Activated CD4-positive, alpha-beta memory T cell treated with anti-CD3 and anti-CD28 coated beads, Interleukin-2, amount 10 ng/mL, durations not matched to agents 7 days and 5 days (primary cell): ENCODE measurements around the gene P2RX3. TPM values are rescaled to one million over a fixed set of nuclear protein-coding genes. Genes with fewer than 3 reads are reported as not detected.

Experiments used
- CTCF ChIA-PET: fragments of 350-600 bp; sonication (Branson Sonifier 250); formaldehyde crosslinking; loops from one replicate; lab custom pipeline; 2021; ENCODE audit warnings: antibody characterized with exemption, inconsistent platforms; lab: Charles Lee
- POLR2A ChIA-PET: fragments of 350-600 bp; sonication (Branson Sonifier 250); formaldehyde crosslinking; loops from one replicate; lab custom pipeline; 2021; ENCODE audit warnings: antibody characterized with exemption; lab: Charles Lee
- DNase-seq: peaks from one replicate; pipeline ENCODE4 v3.0.0-alpha.2; 2020
- H3K27ac Mint-ChIP-seq: one replicate; pipeline ENCODE4 v1.8.0; 2021; ENCODE audit warnings: mild to moderate bottlenecking, mixed read lengths
- H3K27me3 Mint-ChIP-seq: one replicate; pipeline ENCODE4 v1.8.0; 2021; ENCODE audit warnings: mixed read lengths
- H3K36me3 Mint-ChIP-seq: one replicate; pipeline ENCODE4 v1.8.0; 2021; ENCODE audit warnings: low read depth, mixed read lengths
- H3K4me1 Mint-ChIP-seq: one replicate; pipeline ENCODE4 v1.8.0; 2021; ENCODE audit warnings: mixed read lengths
- H3K4me3 Mint-ChIP-seq: one replicate; pipeline ENCODE4 v1.8.0; 2021; ENCODE audit warnings: mild to moderate bottlenecking, mixed read lengths
- H3K9me3 Mint-ChIP-seq: one replicate; pipeline ENCODE4 v1.8.0; 2021; ENCODE audit warnings: mixed read lengths
- total RNA-seq, 2 experiments: library from RNA; stranded (reverse); gene quantifications; one replicate each; pipeline ENCODE4 v1.2.3, GENCODE V29; 2021

Gene P2RX3
- total RNA-seq, 2 experiments from 2014 or later = not detected

DNA sequence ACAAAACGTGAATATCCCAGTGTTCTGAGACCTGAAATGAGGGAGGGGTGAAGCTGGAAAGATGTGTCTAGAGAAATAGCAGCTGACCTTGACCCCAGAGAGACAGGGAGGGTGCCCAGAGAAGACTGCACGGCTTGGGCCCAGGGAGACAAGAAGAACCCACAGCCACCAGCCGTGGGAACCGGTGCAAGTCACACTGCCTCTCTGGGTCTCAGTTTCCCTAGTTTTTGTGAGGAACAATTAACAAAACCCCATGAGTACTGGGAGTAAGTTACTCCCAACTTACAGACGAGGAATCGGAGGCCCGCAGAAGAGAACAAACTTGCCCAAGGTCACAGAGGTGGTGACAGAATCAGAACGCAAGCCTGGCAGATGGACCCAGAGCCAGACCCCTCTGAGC lies 32.6 kb upstream of the P2RX3 start:
- Mint-ChIP-seq H3K9me3 (no peaks in the 10 kb centered on the region), H3K36me3 (peaks cover under 1% of the 10 kb centered on the region), H3K27me3 (no peaks in the 10 kb centered on the region), H3K27ac (no peak overlapping the region), H3K4me1 (peaks cover 2% of the 10 kb centered on the region), H3K4me3 (no peak overlapping the region)
- CTCF ChIA-PET = no interaction called here
- POLR2A ChIA-PET = no interaction called here
- no peak for DNase-seq

DNA sequence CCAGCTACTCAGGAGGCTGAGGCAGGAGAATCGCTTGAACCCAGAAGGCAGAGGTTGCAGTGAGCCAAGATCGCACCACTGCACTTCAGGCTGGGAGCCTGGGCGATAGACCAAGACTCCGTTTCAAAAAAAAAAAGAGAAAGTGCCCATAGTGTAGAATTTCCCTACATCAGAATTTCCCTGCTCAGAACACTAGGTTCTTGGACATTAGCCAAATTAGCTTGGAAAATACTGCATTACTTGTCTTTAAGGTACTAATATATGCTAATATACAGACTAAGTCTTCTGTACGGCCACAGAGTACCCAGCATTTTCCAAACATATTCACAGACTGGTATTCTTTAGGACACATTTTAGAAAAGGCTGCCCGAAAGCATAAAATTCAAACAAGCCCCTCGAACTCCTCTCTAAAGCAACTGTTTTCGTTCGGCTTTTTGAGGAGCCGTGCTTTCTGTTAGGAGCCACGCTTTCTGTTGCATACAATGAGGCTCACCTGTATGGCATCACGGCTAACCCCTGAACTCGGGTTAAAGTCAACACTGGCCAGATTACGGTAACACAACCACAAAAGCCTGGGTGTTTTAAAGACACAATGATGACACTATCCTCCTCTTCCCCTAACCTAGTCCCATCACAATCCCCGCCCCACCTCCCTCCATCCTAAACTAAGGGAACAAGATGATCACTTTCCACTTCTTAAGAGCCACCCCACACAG lies 31.8 kb upstream of the P2RX3 start:
- H3K9me3 Mint-ChIP-seq = no peaks in the 10 kb centered on the region
- H3K36me3 Mint-ChIP-seq = no peaks in the 10 kb centered on the region
- ChIA-PET POLR2A (no interaction called here), CTCF (no interaction called here)
- H3K27me3 Mint-ChIP-seq = no peaks in the 10 kb centered on the region
- peaks cover 10% of the 10 kb centered on the region for H3K4me1 Mint-ChIP-seq
- H3K4me3 Mint-ChIP-seq = no peak overlapping the region
- DNase-seq = no peak
- H3K27ac Mint-ChIP-seq = no peak overlapping the region

DNA sequence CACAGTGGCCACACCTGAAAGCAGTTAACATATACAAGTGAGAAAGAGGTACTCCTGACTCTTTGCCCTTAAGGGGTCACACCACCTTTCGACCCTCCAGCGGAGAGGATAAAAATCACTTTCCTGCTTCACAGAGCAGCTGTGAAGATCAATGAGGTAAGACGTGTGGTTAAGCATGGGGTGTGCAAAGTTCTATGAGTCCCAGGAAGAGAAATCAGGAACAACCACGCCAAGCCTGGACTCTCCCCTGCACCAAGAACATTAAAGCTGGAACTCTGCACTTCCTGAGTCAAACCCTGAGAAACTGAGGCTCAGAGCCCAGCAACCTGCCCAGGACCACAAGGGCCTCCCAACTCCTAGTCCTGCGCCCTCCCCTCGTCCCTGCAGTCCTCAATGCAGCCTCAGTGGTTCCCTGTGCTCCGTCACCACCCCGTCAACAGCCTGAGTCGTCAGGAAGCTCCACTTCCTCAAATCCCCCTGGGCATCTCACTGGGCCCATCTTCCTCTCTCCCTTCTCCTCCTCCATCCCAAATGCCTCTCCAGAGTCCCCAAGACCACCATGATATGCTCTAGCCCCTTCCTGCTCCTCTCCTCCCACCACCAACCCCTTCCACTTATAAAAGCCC lies 31.1 kb upstream of the P2RX3 start:
- ChIA-PET POLR2A (no interaction called here), CTCF (no interaction called here)
- Mint-ChIP-seq H3K27me3 (no peaks in the 10 kb centered on the region), H3K36me3 (no peaks in the 10 kb centered on the region), H3K4me3 (no peak overlapping the region), H3K4me1 (peaks cover 16% of the 10 kb centered on the region), H3K27ac (no peak overlapping the region), H3K9me3 (no peaks in the 10 kb centered on the region)
- no peak for DNase-seq

DNA sequence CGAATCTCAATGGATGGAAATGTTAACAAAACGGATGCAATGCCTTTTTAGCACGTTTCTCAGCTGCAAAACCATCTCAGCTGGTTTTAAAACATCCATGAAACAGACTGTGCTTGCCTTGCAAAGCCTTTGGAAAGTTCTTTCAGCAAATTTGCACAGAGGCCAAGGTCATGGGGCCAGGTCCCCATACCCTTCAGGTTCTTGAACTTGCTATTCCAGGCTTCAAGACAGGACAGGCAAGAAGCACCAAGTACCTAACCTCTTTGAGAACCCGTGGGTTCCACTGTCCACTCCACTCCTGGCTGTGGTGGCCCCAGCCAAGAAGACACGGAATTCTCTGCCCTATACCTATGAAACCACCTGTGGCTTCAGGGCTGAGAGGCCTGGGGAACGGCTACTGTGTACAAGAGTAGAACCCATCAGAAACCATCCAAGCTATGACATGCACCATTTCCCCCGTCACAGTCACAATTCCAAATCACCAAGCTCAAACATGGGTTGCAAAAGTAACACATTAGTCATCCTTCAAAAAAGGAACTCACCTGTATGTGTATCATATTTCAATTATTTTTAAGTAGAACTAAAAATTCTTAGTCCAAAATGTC lies 30.4 kb upstream of the P2RX3 start:
- Mint-ChIP-seq H3K4me1 (peaks cover 20% of the 10 kb centered on the region), H3K27me3 (no peaks in the 10 kb centered on the region), H3K27ac (no peak overlapping the region), H3K9me3 (no peaks in the 10 kb centered on the region), H3K36me3 (no peaks in the 10 kb centered on the region), H3K4me3 (no peak overlapping the region)
- DNase-seq = no peak
- POLR2A ChIA-PET = no interaction called here
- CTCF ChIA-PET = interaction anchor here (1.3 kb wide), 1 partner anchor 58 kb away, joined by 3 read pairs; no protein-coding TSS in a partner anchor

DNA sequence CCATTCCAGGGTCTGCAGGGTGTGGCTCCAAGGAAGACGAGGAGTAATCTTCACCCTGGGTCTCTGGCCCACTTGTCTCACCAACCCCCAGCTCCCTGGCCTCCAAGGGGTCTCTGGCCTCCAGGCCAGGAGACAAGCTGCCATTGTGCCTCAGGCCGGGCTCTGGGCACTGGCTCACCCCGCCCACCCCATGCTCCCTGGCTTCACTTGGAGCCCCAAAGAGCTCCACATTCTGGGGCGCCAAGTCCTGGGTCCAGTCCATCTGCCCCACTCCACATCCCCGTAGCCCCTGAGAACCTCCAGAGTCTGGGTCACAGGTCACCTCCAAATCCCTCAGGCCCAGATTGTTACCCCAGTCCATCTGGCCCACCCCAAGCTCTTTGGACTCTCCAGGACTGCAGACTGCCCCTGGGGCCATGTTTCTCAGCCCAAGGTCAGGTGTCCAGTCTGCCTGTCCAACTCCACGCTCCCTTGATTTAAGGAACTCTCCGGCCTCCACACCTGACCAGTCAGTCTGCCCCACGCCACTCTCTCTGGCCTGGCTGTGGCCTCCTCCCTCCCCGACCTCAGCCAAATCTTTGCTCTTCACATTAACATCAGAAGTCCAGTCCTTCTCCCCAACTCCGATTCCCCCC lies 29.6 kb upstream of the P2RX3 start:
- H3K36me3 Mint-ChIP-seq = no peaks in the 10 kb centered on the region
- POLR2A ChIA-PET = no interaction called here
- no peak overlapping the region for H3K27ac Mint-ChIP-seq
- H3K27me3 Mint-ChIP-seq = no peaks in the 10 kb centered on the region
- no peak overlapping the region for H3K4me3 Mint-ChIP-seq
- H3K9me3 Mint-ChIP-seq = no peaks in the 10 kb centered on the region
- peaks cover 20% of the 10 kb centered on the region for H3K4me1 Mint-ChIP-seq
- DNase-seq = no peak
- CTCF ChIA-PET = interaction anchor here (1.3 kb wide), 1 partner anchor 59 kb away, joined by 3 read pairs; no protein-coding TSS in a partner anchor

DNA sequence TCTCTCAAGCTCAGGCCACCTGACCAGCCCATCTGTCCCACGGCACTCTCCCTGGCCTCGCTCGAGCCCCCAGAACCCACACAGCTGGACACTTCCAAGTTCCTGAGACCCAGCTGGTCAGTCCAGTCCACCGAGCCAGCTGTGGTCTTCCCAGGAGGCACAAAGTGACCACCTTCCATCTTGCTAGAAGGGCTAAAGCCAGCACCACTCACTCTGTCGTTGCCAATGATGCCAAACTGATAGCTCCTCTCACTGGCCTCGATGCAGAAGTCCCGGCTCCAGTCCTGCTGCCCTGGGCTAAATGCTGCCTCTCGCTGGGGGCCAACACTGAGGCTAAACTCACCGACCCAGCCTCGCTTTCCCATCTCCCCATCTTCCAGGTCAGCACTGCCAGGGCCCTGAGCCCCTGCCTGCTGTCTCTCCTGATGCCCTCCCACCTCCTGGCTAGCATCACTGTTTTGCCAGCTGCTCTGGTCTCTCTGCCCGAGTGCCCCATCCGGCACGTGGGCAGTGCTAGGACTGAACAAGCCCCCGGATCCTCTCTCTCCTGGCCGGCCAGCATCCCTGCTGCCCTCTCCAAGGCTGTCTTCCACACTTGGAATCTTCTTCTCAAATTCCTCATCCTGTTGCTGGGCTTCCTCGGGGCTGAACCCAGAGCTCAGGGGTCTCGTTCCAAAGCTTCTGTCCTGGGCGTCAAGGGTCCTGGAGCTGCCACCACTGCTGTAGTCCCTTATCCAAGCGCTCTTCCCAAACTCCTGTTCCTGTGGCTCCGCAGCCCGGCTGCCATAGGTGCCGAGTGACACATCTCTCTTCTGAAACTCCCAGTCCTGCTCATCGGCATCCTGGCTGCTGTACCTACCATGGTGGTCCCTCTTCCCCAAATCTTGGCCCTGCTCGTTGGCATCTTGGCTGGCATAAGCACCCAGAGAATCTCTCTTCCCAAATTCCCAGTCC lies 28.8 kb upstream of the P2RX3 start:
- Mint-ChIP-seq H3K27me3 (no peaks in the 10 kb centered on the region), H3K36me3 (no peaks in the 10 kb centered on the region), H3K4me3 (no peak overlapping the region), H3K9me3 (no peaks in the 10 kb centered on the region), H3K4me1 (peaks cover 20% of the 10 kb centered on the region), H3K27ac (no peak overlapping the region)
- DNase-seq = no peak
- POLR2A ChIA-PET = no interaction called here
- CTCF ChIA-PET = interaction anchor here (0.5 kb wide), 1 partner anchor 60 kb away, joined by 5 read pairs; no protein-coding TSS in a partner anchor

DNA sequence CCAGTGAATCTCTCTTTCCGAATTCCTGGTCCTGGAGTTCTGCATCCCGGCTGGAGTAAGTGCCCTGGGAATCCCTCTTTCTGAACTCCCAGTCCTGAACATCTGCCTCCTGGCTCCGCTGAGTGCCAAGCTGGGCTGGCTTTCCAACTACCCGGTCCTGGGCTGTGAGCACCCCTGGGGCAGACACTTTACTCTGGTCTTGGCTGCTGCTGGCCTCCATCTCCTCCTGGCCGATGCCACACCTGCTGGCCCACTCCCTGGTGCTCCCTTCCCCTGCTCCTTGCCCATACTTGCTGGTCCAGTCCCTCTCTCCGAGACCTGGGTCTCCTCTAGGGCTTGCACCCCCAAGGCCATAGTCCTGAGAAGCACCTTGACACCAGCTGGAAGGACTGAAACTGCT lies 28.1 kb upstream of the P2RX3 start:
- ChIA-PET POLR2A (no interaction called here), CTCF (interaction anchor here (0.5 kb wide), 1 partner anchor 60 kb away, joined by 5 read pairs; no protein-coding TSS in a partner anchor)
- H3K36me3 Mint-ChIP-seq = no peaks in the 10 kb centered on the region
- DNase-seq = no peak
- no peak overlapping the region for H3K27ac Mint-ChIP-seq
- peaks cover 20% of the 10 kb centered on the region for H3K4me1 Mint-ChIP-seq
- no peak overlapping the region for H3K4me3 Mint-ChIP-seq
- no peaks in the 10 kb centered on the region for H3K27me3 Mint-ChIP-seq
- no peaks in the 10 kb centered on the region for H3K9me3 Mint-ChIP-seq

DNA sequence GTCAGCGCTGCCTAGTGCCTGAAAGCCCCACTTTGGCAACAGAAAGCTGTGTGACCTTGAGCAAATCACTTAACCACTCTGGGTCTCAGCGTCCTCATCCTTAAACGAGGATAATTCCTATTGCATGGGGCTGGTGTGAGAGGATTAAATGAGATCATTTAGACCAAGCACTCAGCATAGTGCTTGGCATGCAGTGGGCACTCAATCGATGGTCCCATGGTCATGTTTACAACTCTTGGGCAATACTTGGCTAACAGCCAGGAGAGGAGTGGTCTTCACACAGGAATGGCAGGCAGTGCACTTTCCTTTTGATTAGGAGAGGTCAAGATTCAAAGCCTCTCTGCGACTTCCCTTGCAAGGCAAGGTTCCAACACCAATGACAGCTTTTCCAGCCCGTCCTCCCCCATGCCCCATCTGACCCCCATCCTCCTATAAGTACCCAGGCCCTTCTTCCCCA lies 27.5 kb upstream of the P2RX3 start:
- Mint-ChIP-seq H3K36me3 (no peaks in the 10 kb centered on the region), H3K4me3 (peak overlapping the region; percentile 63), H3K9me3 (no peaks in the 10 kb centered on the region), H3K27me3 (no peaks in the 10 kb centered on the region), H3K27ac (no peak overlapping the region), H3K4me1 (peaks cover 20% of the 10 kb centered on the region)
- POLR2A ChIA-PET = interaction anchor here (1.4 to 3.5 kb wide), 2 partner anchors 14 to 19 kb away, joined by 3 to 26 read pairs; partner anchors contain the start of gene TNKS1BP1
- DNase-seq = no peak
- CTCF ChIA-PET = no interaction called here

DNA sequence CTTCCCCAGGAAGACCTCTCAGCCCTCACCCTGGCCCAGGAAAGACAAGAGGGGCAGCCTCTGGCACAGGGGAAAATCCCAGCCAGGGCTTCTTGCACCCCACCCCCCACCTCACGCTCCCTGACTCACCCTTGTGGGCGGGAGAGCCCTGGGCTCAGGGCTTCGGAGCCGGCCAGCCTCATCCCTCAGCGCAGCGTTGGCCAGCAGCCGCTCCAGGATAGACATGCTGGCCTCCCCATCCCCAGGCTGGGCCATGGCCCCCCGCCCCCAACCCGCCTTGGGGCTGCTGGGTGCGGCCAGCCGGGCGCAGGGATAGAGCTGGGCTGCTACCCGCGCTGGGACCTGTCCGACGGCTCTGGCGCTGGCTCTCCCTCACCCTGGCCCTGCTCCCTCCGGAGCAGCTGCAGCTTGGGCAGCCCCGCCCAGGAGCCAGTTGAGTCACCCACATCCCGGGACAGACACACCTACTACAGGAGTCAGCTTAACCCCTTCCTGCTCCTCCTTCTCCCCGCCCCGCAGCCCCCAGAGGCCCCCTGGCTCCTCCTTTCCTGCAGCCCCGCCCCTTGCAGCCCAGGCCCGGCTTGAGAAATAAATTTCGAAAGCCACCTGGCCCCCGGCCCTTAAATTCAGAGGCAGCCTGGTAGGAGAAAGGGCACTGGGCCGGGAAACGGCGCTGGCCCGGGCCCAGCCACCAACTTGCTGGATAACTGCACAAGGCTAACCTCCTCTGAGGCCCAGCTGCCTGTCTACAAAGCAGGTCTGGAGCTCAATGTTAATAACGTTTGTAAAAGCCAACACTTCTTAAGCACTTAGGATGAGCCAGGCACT lies 26.8 kb upstream of the P2RX3 start:
- Mint-ChIP-seq H3K36me3 (no peaks in the 10 kb centered on the region), H3K4me1 (peaks cover 20% of the 10 kb centered on the region), H3K4me3 (peak overlapping the region; percentile 63), H3K27me3 (no peaks in the 10 kb centered on the region), H3K9me3 (no peaks in the 10 kb centered on the region), H3K27ac (no peak overlapping the region)
- peak; percentile 82 for DNase-seq
- ChIA-PET POLR2A (interaction anchor here (1.0 to 3.5 kb wide), 4 partner anchors 9 to 24 kb away, joined by 3 to 26 read pairs (median 8); partner anchors contain the start of genes SSRP1 and TNKS1BP1), CTCF (interaction anchor here (1.5 kb wide), 1 partner anchor 15 kb away, joined by 7 read pairs; no protein-coding TSS in a partner anchor)

DNA sequence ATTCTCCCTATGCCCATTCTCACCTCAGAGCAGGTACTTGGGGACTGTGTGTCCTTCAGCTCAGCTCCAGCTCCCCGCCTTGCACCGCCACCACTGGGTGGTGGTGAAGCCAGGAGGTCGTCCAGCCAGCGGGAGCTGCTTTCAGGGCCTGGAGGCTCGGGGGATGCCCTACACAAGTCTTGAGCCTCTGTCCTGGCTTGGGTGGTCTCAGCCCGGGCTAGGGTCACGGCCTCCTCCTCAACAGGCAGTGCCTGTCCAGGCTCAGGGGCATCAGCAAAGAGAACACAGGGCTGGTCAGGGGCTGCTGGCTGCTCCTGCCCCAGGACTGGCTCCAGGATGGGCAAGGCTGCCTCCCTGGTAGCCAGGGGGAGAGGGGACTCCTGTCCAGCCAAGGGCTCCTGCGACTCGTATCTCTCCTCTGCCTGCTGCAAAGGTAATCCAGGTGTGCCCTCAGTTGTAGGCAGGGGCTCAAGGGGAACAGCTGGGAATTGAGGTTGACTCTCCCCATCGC lies 25.6 kb upstream of the P2RX3 start:
- no peak overlapping the region for H3K4me3 Mint-ChIP-seq
- H3K4me1 Mint-ChIP-seq = peaks cover 20% of the 10 kb centered on the region
- DNase-seq = no peak
- H3K27ac Mint-ChIP-seq = no peak overlapping the region
- POLR2A ChIA-PET = interaction anchor here (2.8 to 3.5 kb wide), 2 partner anchors 12 to 23 kb away, joined by 12 to 26 read pairs; partner anchors contain the start of genes SSRP1 and TNKS1BP1
- CTCF ChIA-PET = interaction anchor here (1.5 kb wide), 1 partner anchor 14 kb away, joined by 7 read pairs; no protein-coding TSS in a partner anchor
- H3K27me3 Mint-ChIP-seq = no peaks in the 10 kb centered on the region
- H3K36me3 Mint-ChIP-seq = no peaks in the 10 kb centered on the region
- H3K9me3 Mint-ChIP-seq = no peaks in the 10 kb centered on the region
